GM19438 (cell line): ENCODE results near the gene AKR1D1.
"Not testable (repeated sequence)": the region's sequence is repeated elsewhere in the genome, so short reads cannot be mapped to it uniquely, and the experiment has no call there.

ENCODE experiments used
- ATAC-seq: cut with Tn5 transposase; IDR thresholded peaks from one replicate; pipeline ENCODE4 v1.9.1; 2021; ENCODE audit warnings: low read depth; ENCODE audit not compliant: unreplicated experiment

The AKR1D1 gene

GRCh38 chr7:138072726-138073125 lies 3.5 kb upstream of the AKR1D1 start:
- ATAC-seq: no peak

DNA sequence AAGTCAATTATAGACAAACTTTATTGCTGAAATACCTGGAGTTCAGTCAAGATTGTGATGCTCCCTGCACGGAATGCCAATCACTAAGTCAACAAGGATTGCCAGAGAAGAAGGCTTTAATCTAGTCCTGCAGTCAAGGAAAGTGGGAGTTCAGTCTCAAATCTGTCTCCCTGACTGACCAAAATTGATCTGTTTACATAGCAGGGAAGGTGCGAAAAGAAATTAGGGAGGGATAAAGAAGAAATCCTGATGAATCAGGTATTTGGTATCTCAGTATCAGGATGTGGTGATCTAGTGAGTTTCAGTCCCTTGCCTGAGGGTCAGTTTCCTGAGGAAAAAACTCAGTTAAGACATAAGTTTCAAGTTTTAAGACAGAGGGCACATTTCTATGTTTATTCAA lies 2.1 kb upstream of the AKR1D1 start:
- ATAC-seq: no peak

GRCh38 chr7:138074540-138074939 lies 1.7 kb upstream of the AKR1D1 start:
- ATAC-seq: no peak

DNA sequence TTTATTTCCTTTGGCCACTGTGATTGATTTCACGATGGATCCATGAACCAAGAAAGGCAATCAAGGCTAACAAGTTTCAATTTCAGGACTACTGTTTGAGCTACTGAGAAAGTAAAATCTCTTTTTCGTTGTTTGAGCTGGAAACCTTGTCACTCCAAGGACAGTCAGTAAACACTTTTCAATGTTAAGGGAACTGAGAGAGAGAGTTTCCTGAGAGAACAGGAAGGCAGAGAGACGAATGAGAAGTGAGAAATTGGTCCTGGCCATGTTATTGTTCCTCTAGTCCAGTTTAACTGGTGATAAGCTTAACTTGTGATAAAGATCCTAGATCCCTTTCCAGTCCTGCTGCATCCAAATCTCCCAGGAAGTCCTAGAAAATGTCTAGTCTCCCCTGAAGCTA lies 909 bp upstream of the AKR1D1 start:
- no peak for ATAC-seq

DNA sequence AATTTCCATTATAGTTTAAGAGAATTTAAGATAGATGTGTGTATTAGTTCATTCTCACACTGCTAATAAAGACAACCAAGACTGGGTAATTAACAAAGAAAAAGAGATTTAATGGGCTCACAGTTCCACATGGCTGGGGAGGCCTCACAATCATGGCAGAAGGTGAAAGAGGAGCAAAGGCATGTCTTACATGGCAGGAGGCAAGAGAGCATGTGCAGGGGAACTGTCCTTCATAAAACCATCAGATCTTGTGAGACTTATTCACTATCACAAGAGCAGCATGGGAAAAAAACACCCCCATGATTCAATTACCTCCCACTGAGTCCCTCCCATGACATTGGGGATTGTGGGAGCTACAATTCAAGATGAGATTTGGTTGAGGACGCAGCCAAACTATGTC lies 473 bp upstream of the AKR1D1 start:
- ATAC-seq: not testable (repeated sequence)

DNA sequence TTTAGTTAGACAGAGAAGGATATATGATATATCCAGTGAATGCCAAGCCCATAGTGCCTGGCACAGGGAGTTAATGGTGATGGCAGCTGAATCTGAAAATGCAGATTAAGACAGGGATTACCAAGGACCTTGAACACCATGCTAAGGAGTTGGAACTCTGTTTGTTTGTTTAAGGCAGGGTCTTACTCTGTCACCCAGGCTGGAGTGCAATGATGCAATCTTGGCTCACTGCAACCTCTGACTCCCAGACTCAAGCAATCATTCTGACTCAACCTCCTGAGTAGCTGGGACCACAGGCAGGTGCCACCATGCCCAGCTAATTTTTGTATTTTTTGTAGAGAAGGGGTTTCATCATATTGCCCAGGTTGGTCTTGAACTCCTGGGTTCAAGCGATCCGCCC lies 1.6 kb downstream of the AKR1D1 start:
- no peak for ATAC-seq

DNA sequence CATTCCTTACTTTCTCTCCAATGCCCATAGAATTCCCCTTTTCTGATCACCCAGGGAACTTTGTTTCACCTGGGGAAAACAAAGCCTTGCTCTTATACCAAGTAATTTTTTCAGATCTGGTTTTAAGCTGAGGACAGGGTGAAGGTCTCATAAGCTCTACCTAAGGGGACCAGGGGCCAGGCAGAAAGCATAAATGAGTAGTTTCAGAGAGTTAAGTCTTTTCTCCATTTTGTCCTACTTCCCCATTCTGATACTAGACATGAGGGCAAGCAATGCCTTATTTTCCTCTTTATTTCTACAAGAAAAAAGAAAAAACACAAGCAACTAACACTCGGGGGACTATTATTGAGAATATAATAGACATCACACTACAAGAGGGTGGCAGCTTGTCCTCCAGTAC lies 2.9 kb downstream of the AKR1D1 start:
- no peak for ATAC-seq

DNA sequence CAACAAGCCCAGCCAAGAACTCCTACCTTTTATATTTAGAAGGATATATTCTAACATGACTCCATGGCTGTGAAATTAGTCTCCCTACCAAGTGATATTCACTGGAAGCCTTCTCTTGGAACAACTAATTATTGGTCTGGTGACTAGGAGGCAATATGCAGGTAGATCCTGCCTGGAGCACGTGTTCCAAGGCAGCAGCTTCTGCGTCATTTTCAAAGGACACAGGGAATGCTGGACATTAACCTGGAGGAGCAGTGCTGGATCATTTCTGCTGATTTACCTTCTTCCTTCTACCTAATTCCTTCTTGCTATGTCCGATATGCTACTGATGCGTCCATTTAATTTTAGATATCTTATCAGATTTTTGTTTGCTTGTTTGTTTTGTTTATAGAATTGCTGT lies 5.6 kb downstream of the AKR1D1 start:
- ATAC-seq: no peak

- ATAC-seq: no peak
Measured at GRCh38 chr7:138083859-138084258, 7.6 kb downstream of the AKR1D1 start.

- no peak for ATAC-seq
Measured at GRCh38 chr7:138086563-138087270, 10.5 kb downstream of the AKR1D1 start.

GRCh38 chr7:138089080-138089901 lies 13.0 kb downstream of the AKR1D1 start:
- no peak for ATAC-seq

GRCh38 chr7:138091032-138091431 lies 14.8 kb downstream of the AKR1D1 start:
- no peak for ATAC-seq

DNA sequence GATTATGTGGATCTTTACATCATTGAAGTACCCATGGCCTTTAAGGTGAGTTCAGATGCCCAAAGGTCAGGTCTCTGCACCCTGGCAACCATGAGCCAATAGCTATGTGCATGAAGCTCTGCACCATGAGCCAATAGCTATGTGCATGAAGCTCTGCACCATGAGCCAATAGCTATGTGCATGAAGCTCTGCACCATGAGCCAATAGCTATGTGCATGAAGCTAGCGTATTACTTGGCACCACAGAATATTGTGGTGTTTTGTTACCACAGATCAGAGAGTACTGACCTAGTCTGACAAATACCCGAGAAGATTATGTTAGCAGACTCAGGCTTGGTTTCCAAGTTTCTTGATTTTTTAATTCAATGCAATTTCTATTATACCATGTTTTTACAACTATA lies 15.6 kb downstream of the AKR1D1 start:
- ATAC-seq: not testable (repeated sequence)

GRCh38 chr7:138092486-138093028 lies 16.3 kb downstream of the AKR1D1 start:
- ATAC-seq: no peak

DNA sequence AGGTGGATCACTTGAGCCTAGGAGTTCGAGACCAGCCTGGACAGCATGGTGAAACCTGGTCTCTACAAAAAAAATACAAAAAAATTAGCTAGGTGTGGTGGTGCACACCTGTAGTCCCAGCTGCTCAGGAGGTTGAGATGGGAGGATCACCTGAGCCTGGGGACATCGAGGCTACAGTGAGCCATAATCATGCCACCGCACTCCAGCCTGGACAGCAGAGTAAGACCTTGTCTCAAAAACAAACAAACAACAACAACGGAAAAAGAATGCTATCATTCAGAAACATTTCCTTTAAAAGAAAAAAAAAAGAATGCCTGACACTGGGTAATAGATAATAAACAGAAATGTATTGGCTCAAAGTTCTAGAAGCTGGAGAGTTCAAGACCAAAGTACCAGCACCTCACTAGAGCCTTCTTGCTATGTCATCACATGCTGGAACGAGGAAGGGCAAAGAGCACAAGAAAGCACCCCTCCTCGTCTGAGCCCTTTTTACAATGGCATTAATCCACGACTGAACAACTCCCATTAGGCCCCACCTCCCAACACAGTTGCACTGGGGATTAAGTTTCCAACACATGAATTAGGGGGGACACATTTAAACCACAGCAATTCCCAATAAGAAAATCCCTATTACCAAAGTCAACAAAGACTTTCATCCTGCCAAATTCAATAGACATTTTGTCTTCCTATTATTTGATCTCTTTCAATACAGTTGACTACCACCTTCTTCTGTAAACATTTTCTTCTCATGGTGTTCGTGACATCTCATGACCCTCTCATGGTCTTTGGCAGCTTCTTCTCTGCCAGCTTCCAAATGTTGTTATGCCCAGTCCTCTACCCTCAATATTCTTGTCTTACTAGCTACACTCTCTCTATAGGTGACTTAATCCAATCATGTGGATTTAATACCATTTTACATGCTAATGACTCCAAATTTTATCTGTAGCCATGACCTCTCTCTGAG lies 20.0 kb downstream of the AKR1D1 start:
- ATAC-seq: no peak

- no peak for ATAC-seq
Measured at GRCh38 chr7:138097064-138097741, 20.9 kb downstream of the AKR1D1 start.

DNA sequence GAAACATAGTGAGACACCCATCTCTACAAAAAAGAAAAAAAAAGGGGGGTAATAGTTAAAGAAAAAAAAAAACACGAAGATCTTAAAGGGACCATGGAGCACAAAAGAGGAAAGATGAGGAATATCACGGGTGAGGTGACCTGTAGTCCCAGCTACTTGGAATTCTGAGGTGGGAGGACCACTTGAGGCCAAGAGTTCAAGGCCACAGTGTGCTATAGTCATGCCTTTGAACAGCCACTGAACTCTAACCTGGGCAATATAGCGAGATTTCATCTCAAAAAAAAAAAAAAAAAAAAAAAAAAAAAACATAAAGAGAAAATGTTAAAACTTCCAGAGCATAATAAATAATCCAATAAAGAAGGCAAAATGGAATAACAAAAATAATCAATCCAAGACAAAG lies 23.6 kb downstream of the AKR1D1 start:
- ATAC-seq: no peak

- ATAC-seq: no peak
Measured at GRCh38 chr7:138105221-138105620, 29.0 kb downstream of the AKR1D1 start.

DNA sequence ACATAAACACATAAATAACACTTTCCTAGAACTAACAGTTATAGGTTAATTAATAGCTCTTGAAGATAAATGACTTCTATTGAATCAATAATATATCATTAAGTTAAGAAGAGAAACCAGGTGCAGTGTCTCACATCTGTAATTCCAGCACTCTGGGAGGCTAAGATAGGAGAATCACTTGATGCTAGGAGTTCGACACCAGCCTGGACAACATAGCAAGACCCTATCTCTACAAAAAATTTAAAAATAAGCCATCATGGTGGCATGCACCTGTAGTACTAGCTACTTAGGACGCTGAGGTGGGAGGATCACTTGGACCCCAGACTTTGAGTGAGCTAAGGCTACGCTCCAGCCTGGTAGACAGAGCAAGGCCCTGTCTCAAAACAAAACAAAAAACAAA lies 38.8 kb downstream of the AKR1D1 start:
- ATAC-seq: no peak

- no peak for ATAC-seq
Measured at GRCh38 chr7:138116141-138116540, 39.9 kb downstream of the AKR1D1 start.
